Stimulated activated CD4-positive, alpha-beta T cell treated with anti-CD3 and anti-CD28 coated beads, Interleukin-12 subunit alpha, Interleukin-12 subunit beta, amount 100 ng/mL, for 4 hours (primary cell): ENCODE data around the gene PIGC.
A peak's percentile ranks its signal among the peaks of the same experiment; 100 is the strongest.

Experiments used
- DNase-seq: peaks from one replicate; pipeline ENCODE4 v3.0.0-alpha.2; 2020

The PIGC gene

GRCh38 chr1:172443666-172444453, at the start of gene PIGC:
Gene PIGC, minus strand, starts transcription at chr1:172444069. Its CDS starts 1,447 bp downstream, at chr1:172442622.
- peak; percentile 93 for DNase-seq

- no peak for DNase-seq
Measured at GRCh38 chr1:172492421-172492820, 48.6 kb upstream of the PIGC start.

GRCh38 chr1:172489847-172490246, 46.0 kb upstream of the PIGC start:
- DNase-seq = no peak

- no peak for DNase-seq
Measured at GRCh38 chr1:172488393-172488792, 44.5 kb upstream of the PIGC start.

- DNase-seq = no peak
Measured at GRCh38 chr1:172487550-172487949, 43.7 kb upstream of the PIGC start.

GRCh38 chr1:172486805-172487454, 43.1 kb upstream of the PIGC start:
- no peak for DNase-seq

- DNase-seq = no peak
Measured at GRCh38 chr1:172485626-172486025, 41.8 kb upstream of the PIGC start.

- DNase-seq = no peak
Measured at GRCh38 chr1:172484252-172484651, 40.4 kb upstream of the PIGC start.

GRCh38 chr1:172483448-172483847, 39.6 kb upstream of the PIGC start:
- DNase-seq = no peak

GRCh38 chr1:172482044-172482443, 38.2 kb upstream of the PIGC start:
- DNase-seq = no peak

GRCh38 chr1:172480431-172480830, 36.6 kb upstream of the PIGC start:
- no peak for DNase-seq

- no peak for DNase-seq
Measured at GRCh38 chr1:172478485-172478884, 34.6 kb upstream of the PIGC start.

- no peak for DNase-seq
Measured at GRCh38 chr1:172477741-172478140, 33.9 kb upstream of the PIGC start.

GRCh38 chr1:172477216-172477615, 33.3 kb upstream of the PIGC start:
- DNase-seq = no peak

- no peak for DNase-seq
Measured at GRCh38 chr1:172476218-172476811, 32.4 kb upstream of the PIGC start.

- no peak for DNase-seq
Measured at GRCh38 chr1:172473842-172474241, 30.0 kb upstream of the PIGC start.

GRCh38 chr1:172473302-172473701, 29.4 kb upstream of the PIGC start:
- no peak for DNase-seq

- DNase-seq = no peak
Measured at GRCh38 chr1:172472495-172472894, 28.6 kb upstream of the PIGC start.

GRCh38 chr1:172471666-172472065, 27.8 kb upstream of the PIGC start:
- DNase-seq = no peak

- DNase-seq = no peak
Measured at GRCh38 chr1:172470149-172470548, 26.3 kb upstream of the PIGC start.

- no peak for DNase-seq
Measured at GRCh38 chr1:172469717-172470116, 25.8 kb upstream of the PIGC start.

- DNase-seq = no peak
Measured at GRCh38 chr1:172468296-172468695, 24.4 kb upstream of the PIGC start.

GRCh38 chr1:172467446-172467845, 23.6 kb upstream of the PIGC start:
- no peak for DNase-seq

GRCh38 chr1:172466795-172467407, 23.0 kb upstream of the PIGC start:
- no peak for DNase-seq
